ENCODE results near the gene PREB.

Gene PREB

GRCh38 chr2:27127883-27128667, 6.4 kb downstream of the PREB start:
- no peak overlapping the region for H3K27ac ChIP-seq
- no peaks in the 10 kb centered on the region for H3K27me3 ChIP-seq (ENCODE audit: insufficient read depth, low read depth, severe bottlenecking)
- TF ChIP-seq, protein P1, sequence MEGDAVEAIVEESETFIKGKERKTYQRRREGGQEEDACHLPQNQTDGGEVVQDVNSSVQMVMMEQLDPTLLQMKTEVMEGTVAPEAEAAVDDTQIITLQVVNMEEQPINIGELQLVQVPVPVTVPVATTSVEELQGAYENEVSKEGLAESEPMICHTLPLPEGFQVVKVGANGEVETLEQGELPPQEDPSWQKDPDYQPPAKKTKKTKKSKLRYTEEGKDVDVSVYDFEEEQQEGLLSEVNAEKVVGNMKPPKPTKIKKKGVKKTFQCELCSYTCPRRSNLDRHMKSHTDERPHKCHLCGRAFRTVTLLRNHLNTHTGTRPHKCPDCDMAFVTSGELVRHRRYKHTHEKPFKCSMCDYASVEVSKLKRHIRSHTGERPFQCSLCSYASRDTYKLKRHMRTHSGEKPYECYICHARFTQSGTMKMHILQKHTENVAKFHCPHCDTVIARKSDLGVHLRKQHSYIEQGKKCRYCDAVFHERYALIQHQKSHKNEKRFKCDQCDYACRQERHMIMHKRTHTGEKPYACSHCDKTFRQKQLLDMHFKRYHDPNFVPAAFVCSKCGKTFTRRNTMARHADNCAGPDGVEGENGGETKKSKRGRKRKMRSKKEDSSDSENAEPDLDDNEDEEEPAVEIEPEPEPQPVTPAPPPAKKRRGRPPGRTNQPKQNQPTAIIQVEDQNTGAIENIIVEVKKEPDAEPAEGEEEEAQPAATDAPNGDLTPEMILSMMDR (IDR thresholded peaks at IDR 0.05; ENCODE audit: low read depth, low read length): no peak
- peaks cover 32% of the 10 kb centered on the region for H3K36me3 ChIP-seq
- no peaks in the 10 kb centered on the region for H3K9me3 ChIP-seq (ENCODE audit: severe bottlenecking)
- no peak overlapping the region for H3K4me3 ChIP-seq (ENCODE audit: low read depth, low read length)
- DNase-seq: no peak

DNA sequence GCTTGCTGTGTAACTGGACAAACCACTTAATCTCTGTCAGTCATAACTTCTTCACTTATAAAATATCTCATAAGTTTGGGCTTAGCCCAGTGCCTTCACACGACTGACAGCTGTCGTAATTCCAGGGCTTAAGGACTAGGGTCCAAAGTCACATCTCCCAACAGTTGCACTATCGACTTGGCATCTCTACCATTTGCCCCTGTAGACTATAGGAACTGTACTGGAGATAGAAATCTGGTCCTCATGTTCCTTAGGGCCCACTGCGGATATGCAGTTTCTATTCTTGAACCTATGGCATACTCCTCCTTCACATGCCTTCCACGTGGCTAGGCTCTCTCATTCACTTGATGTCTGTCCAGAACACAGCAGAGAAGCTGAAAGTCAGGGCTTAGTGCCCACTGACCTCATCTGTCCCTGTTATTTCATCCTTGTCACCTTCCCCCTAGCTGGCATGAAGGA, 8.2 kb downstream of the PREB start:
- H3K9me3 ChIP-seq (ENCODE audit: severe bottlenecking): no peaks in the 10 kb centered on the region
- no peak for DNase-seq
- H3K27me3 ChIP-seq (ENCODE audit: insufficient read depth, low read depth, severe bottlenecking): no peaks in the 10 kb centered on the region
- H3K36me3 ChIP-seq: peaks cover 17% of the 10 kb centered on the region
- H3K27ac ChIP-seq: no peak overlapping the region
- TF ChIP-seq, protein P1 (IDR thresholded peaks at IDR 0.05; ENCODE audit: low read depth, low read length): no peak
- H3K4me3 ChIP-seq (ENCODE audit: low read depth, low read length): no peak overlapping the region

DNA sequence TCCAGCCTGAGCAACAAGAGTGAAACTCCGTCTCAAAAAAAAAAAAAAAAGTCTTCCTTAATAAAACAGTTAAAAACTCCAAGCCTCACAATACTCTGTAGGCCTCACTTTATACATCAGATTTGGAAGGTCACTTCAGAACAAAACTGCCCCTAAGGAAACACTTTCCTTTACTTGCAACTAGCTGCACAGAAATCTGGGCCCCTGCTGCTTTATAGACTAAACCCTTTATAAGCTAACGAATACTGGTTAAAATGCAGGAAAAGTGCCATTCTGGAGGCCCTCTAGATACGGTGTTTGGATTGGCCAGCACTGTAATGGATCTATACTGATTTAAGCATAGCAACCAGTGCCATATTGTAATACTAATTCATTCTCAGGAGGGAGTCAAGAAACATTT, 9.3 kb downstream of the PREB start:
- TF ChIP-seq, protein P1 (IDR thresholded peaks at IDR 0.05; ENCODE audit: low read depth, low read length): no peak
- H3K36me3 ChIP-seq: peaks cover 5% of the 10 kb centered on the region
- H3K9me3 ChIP-seq (ENCODE audit: severe bottlenecking): no peaks in the 10 kb centered on the region
- no peaks in the 10 kb centered on the region for H3K27me3 ChIP-seq (ENCODE audit: insufficient read depth, low read depth, severe bottlenecking)
- no peak overlapping the region for H3K27ac ChIP-seq
- no peak for DNase-seq
- H3K4me3 ChIP-seq (ENCODE audit: low read depth, low read length): no peak overlapping the region

- Histone ChIP-seq H3K4me3 (ENCODE audit: low read depth, low read length) (peak within 1 kb of the TSS; percentile 68), H3K36me3 (no peaks in the 10 kb centered on the region), H3K27ac (peak within 1 kb of the TSS; percentile 25), H3K27me3 (ENCODE audit: insufficient read depth, low read depth, severe bottlenecking) (no peaks in the 10 kb centered on the region), H3K9me3 (ENCODE audit: severe bottlenecking) (no peaks in the 10 kb centered on the region)
- DNase-seq: peak; percentile 77
- TF ChIP-seq, protein P1 (IDR thresholded peaks at IDR 0.05; ENCODE audit: low read depth, low read length): 0 out of 2 replicates have a peak, but pooled peaks have one; percentile 14
Measured at GRCh38 chr2:27123302-27124150, 10.9 kb downstream of the PREB start, which contains the start of gene ABHD1. ABHD1 (plus strand) TSS chr2:27123815; CDS start chr2:27123949, 134 bp downstream.

- H3K36me3 ChIP-seq: no peaks in the 10 kb centered on the region
- no peaks in the 10 kb centered on the region for H3K27me3 ChIP-seq (ENCODE audit: insufficient read depth, low read depth, severe bottlenecking)
- no peak overlapping the region for H3K27ac ChIP-seq
- DNase-seq: no peak
- H3K9me3 ChIP-seq (ENCODE audit: severe bottlenecking): no peaks in the 10 kb centered on the region
- peak overlapping the region; percentile 68 for H3K4me3 ChIP-seq (ENCODE audit: low read depth, low read length)
- TF ChIP-seq, protein P1 (IDR thresholded peaks at IDR 0.05; ENCODE audit: low read depth, low read length): no peak
Measured at GRCh38 chr2:27122791-27123190, 11.6 kb downstream of the PREB start.

Measured in WERI-Rb-1 (cell line).